HG03520 (cell line): ENCODE results near the gene ARHGEF10L.

ENCODE experiments used
- ATAC-seq: cut with Tn5 transposase; IDR thresholded peaks from one replicate; pipeline ENCODE4 v1.9.1; 2021; ENCODE audit warnings: mild to moderate bottlenecking, moderate library complexity; ENCODE audit not compliant: unreplicated experiment

Gene ARHGEF10L

GRCh38 chr1:17521946-17522612 lies 17.4 kb upstream of the ARHGEF10L start:
- ATAC-seq, result no peak

- ATAC-seq, result no peak
Observed at GRCh38 chr1:17523321-17524041, 16.0 kb upstream of the ARHGEF10L start.

GRCh38 chr1:17524645-17525044 lies 14.9 kb upstream of the ARHGEF10L start:
- no peak for ATAC-seq

DNA sequence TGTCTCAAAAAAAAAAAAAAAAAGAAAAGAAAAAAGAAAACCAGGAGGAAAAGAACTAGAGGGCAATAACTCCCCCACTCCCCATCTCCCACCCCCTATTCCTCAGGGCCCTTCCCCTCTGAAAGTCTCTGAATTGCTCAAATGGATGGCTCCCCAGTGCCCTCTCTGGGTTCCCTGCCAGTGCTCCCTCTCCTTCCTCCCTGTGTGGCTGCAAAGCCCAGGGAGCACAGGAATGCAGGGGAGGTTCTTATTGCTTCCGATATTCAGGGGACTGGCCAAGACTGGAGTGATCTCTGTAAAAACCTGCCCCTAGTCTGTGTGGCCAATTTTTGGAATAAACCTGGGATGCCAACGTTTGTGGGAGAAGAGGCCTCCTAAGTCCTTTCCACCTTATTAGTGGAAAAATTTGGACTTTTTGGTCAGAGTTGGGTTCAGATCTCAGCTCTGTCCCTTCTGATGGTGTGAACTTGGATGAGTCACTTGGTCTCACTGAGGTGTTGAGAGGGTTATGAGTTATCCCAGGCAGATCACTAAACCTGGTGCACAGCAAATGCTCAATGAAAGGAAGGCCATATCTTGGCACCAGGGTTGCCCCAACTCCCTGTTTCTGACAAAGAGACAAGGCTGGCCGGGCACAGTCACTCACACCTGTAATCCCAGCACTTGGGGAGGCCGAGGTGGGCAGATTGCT lies 13.4 kb upstream of the ARHGEF10L start:
- no peak for ATAC-seq

- no peak for ATAC-seq
Observed at GRCh38 chr1:17527036-17527914, 12.2 kb upstream of the ARHGEF10L start.

DNA sequence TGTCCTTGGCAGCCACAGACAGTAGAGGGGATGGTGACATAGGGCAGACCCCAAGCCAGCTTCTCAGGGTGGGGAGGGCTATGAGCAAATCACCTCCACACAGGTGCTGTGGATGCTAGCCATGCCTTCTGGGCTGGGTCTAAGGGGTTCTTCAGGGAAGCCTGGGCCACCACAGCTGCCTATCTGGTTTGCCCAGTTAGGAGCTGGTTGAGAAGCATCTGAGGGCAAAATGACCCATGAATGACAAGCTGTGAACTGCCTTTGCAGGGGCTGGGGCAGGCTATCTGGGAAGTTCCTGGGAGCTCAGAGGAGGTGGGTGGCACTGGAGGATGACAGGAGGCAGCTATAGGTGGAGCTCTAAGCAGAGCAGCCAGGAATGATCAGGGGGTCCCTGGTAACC lies 10.1 kb upstream of the ARHGEF10L start:
- ATAC-seq, result no peak

DNA sequence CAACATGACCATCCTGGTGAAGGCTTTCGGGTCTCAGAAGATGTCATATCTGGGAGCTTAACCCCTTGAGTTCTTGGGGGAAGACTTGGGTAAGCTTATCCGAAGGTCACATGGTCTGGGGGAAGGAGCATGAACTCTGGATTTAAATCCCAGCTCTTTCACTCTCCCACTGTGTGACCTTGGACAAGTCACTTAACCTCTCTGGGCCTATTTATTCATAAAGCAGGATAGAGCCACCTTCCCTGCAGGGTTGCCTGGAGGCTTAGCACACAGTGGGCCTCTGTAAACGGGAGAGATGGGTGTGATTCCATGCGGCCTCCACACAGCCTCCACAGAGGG lies 8.2 kb upstream of the ARHGEF10L start:
- no peak for ATAC-seq

- ATAC-seq, result no peak
Observed at GRCh38 chr1:17531682-17532487, 7.6 kb upstream of the ARHGEF10L start.

GRCh38 chr1:17533201-17533600 lies 6.3 kb upstream of the ARHGEF10L start:
- ATAC-seq, result no peak

DNA sequence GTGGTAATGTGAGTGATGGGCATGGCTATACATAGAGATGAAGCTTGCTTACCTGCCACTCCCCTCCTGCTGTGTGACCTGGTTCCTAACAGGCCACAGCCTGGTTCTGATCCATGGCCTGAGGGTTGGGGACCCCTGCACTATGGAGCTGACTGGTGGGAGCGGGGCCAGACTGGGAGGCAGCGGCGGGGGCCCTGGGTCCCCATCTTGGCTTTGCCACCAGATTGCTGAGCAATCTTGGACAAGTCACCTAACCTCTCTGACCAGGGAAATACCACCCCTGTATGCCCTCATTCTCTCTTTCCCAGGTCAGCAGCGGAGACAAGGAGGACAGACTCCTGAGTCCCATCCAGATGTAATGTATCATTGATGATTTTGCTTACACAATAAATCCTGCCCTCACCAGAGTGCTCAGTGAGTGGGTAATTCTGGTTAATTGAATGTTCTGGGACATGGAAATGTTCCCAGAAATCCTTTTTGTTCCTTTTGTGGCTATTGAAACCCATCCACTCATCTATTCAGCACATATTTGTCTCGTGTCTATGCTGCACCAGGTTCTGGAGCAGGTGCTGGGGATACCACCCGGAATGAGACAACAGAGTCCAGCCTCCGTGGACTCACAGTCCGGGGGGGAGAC lies 4.1 kb upstream of the ARHGEF10L start:
- no peak for ATAC-seq

DNA sequence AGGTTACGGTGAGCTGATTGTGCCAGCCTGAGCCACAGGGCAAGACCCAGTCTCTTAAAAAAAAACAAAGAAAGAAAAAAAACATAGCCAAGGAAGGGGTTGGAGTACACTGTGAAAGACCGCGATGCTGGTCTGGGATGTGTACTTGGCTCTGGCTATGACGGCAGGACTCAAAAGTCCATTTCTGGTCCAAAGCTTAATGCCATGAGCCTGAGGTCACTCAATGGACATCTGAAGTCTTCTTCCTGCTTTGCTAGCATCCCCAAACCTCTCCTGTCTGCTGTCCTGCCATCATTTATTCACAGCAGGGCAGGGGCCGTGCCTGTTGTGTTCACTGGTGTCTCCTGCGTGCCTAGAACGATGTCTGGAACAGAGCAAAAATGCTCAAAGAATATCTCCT lies 1.5 kb upstream of the ARHGEF10L start:
- ATAC-seq, result no peak

- no peak for ATAC-seq
Observed at GRCh38 chr1:17538428-17539117, 925 bp upstream of the ARHGEF10L start.

DNA sequence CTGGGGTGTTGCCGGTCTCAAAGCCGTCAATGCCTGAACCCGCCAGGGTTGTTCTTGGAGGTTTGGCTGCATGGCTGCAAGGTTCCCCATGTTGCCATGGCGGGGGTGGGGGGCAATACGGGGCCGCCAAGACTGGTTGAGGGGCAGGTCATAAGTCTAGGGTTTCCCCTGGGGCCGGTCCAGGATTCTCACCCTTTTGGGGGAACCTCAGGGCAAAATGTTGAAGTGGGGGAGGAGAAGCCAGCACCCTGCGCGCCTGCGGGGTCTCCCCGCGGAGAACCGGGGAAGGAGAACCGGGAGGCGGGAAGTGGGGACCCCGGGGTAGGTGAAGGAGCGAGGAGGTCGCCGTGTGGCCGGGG lies 401 bp upstream of the ARHGEF10L start:
- no peak for ATAC-seq

GRCh38 chr1:17540255-17541001 lies 930 bp downstream of the ARHGEF10L start:
- no peak for ATAC-seq

GRCh38 chr1:17542645-17543044 lies 3.1 kb downstream of the ARHGEF10L start:
- no peak for ATAC-seq

- no peak for ATAC-seq
Observed at GRCh38 chr1:17544776-17545350, 5.4 kb downstream of the ARHGEF10L start.

DNA sequence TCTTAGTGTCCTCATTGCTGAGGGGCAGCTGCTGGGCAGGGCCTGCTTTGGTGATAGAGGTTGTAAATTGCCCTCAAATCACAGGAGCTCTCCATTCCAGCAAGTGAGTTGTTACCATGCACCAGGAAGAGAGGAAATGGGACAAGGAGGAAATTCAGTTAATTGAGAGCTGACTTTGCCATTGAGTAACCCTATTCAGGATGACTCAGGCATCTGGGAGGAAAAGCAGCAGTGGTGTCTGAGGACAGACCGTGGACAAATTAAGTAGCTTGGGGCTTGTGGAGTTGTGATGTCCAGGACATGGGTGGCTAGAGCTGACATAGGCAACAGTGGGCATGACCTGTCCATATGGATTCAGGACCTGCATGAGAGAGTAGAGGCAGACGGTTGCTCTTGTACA lies 5.9 kb downstream of the ARHGEF10L start:
- ATAC-seq, result no peak

DNA sequence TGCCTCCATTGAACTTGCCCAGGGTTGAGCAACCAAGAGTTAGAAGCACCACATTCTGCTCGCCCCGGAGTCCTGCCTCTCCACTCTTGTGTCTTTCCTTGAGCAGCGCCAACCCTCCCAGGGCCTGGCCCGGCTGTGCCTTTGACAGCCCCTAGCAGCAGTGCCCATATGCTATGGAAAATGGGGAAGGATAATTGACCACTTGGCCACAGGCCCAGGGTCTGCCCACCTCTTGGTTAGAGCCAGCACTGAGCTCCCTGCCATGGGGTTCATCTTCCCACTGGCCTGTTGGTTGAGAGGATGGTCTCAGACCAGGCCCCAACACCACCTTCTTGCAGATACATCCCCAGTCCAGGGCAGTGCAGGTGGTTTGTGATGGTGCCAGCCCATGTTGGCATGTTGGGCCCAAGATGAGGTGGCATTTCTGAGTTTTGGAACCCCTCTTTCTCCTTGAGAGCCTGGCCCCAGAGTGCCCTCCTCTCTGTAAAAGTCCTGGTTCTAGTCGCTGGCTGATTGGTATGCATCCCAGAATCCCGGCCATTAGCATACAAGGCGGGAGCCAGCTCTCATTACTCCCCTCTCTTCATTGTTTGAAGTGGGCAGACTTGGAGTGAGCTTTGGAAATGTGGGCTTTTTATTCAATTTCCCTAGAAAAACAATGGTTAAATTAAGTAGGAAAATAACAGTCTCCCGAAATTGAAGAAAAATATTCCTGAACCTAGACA lies 7.6 kb downstream of the ARHGEF10L start:
- no peak for ATAC-seq
